ENCODE data around the gene PTPRN2. TPM values are rescaled to one million over a fixed set of nuclear protein-coding genes. Genes with fewer than 3 reads are reported as not detected.

Gene PTPRN2
- total and polyA plus RNA-seq, 7 donors: 0.47 to 0.82 (median 0.51) TPM

- no peak for ATAC-seq
- WGBS, 3 donors: 82 to 92% (median 88%) methylated on average over 7 of the region's 7 CpGs
- Histone ChIP-seq H3K4me3 (no peak overlapping the region), H3K9me3 (no peaks in the 10 kb centered on the region), H3K36me3 (ENCODE audit: insufficient read depth in 1 of 2, low read depth in 1 of 2) (no peaks in the 10 kb centered on the region), H3K4me1 (no peaks in the 10 kb centered on the region), H3K27ac (no peak overlapping the region), H3K27me3 (ENCODE audit: insufficient read depth in 3 of 3, low read length in 2 of 3) (peaks cover 0 to 2% (median 0%) of the 10 kb centered on the region in 3 donors)
- DNase-seq: no peak
- TF ChIP-seq, protein P1, sequence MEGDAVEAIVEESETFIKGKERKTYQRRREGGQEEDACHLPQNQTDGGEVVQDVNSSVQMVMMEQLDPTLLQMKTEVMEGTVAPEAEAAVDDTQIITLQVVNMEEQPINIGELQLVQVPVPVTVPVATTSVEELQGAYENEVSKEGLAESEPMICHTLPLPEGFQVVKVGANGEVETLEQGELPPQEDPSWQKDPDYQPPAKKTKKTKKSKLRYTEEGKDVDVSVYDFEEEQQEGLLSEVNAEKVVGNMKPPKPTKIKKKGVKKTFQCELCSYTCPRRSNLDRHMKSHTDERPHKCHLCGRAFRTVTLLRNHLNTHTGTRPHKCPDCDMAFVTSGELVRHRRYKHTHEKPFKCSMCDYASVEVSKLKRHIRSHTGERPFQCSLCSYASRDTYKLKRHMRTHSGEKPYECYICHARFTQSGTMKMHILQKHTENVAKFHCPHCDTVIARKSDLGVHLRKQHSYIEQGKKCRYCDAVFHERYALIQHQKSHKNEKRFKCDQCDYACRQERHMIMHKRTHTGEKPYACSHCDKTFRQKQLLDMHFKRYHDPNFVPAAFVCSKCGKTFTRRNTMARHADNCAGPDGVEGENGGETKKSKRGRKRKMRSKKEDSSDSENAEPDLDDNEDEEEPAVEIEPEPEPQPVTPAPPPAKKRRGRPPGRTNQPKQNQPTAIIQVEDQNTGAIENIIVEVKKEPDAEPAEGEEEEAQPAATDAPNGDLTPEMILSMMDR (IDR thresholded peaks at IDR 0.05): no peak
- intact Hi-C loops (cut with DNase I): no loop called here
Measured at GRCh38 chr7:158023681-158024350, 563.8 kb downstream of the PTPRN2 start.

- no peak for DNase-seq
- no peak overlapping the region for H3K27ac ChIP-seq
- ATAC-seq: no peak
- H3K4me3 ChIP-seq: no peak overlapping the region
- no peaks in the 10 kb centered on the region for H3K9me3 ChIP-seq
- no peaks in the 10 kb centered on the region for H3K36me3 ChIP-seq (ENCODE audit: insufficient read depth in 1 of 2, low read depth in 1 of 2)
- H3K27me3 ChIP-seq (ENCODE audit: insufficient read depth in 3 of 3, low read length in 2 of 3): peaks cover 0 to 2% (median 0%) of the 10 kb centered on the region in 3 donors
- no peaks in the 10 kb centered on the region for H3K4me1 ChIP-seq
- intact Hi-C loops (cut with DNase I): no loop called here
- TF ChIP-seq, protein P1 (IDR thresholded peaks at IDR 0.05): no peak
- 87 to 92% (median 87%) methylated on average over 8 of the region's 8 CpGs for WGBS, 3 donors
Measured at GRCh38 chr7:158023157-158023556, 564.5 kb downstream of the PTPRN2 start.

GRCh38 chr7:158022601-158023000, 565.0 kb downstream of the PTPRN2 start:
- 86 to 91% (median 88%) methylated on average over 9 of the region's 9 CpGs for WGBS, 3 donors

GRCh38 chr7:158021836-158022235, 565.8 kb downstream of the PTPRN2 start:
- Histone ChIP-seq H3K27me3 (ENCODE audit: insufficient read depth in 3 of 3, low read length in 2 of 3) (peaks cover 0 to 4% (median 2%) of the 10 kb centered on the region in 3 donors), H3K36me3 (ENCODE audit: insufficient read depth in 1 of 2, low read depth in 1 of 2) (no peaks in the 10 kb centered on the region), H3K4me3 (no peak overlapping the region), H3K4me1 (no peaks in the 10 kb centered on the region), H3K9me3 (no peaks in the 10 kb centered on the region), H3K27ac (no peak overlapping the region)
- intact Hi-C loops (cut with DNase I): no loop called here
- 90 to 94% (median 92%) methylated on average over 4 of the region's 4 CpGs for WGBS, 3 donors
- TF ChIP-seq, protein P1 (IDR thresholded peaks at IDR 0.05): no peak
- DNase-seq (no peak), ATAC-seq (no peak)

More at GRCh38 chr7:158022601-158023000, 565.0 kb downstream of the PTPRN2 start:
- no peaks in the 10 kb centered on the region for H3K36me3 ChIP-seq (ENCODE audit: insufficient read depth in 1 of 2, low read depth in 1 of 2)
- peaks cover 0 to 2% (median 0%) of the 10 kb centered on the region in 3 donors for H3K27me3 ChIP-seq (ENCODE audit: insufficient read depth in 3 of 3, low read length in 2 of 3)
- intact Hi-C loops (cut with DNase I): no loop called here
- ATAC-seq (no peak), DNase-seq (no peak)
- H3K4me3 ChIP-seq: no peak overlapping the region
- no peak overlapping the region for H3K27ac ChIP-seq
- no peaks in the 10 kb centered on the region for H3K9me3 ChIP-seq
- TF ChIP-seq, protein P1 (IDR thresholded peaks at IDR 0.05): no peak
- no peaks in the 10 kb centered on the region for H3K4me1 ChIP-seq

DNA sequence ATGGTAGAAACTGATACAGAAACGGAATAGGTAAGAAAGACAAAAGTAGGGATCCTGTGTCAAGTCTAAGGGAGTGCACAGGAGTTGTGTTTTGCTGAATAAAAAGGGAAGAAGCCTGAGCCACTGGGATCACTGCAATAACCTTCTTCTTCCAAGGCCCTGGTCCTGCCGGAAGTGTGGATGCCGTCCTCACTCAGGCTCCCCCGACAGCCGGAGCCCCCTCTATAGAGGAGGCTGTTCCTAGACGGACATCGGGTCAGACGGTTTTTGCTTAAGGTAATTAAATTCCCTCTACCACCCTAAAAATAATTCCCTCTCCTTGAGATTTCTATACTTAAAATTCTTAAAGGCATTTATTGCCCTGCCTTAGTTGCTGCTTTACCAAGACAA, 566.9 kb downstream of the PTPRN2 start:
- Histone ChIP-seq H3K27ac (no peak overlapping the region), H3K4me1 (no peaks in the 10 kb centered on the region), H3K9me3 (no peaks in the 10 kb centered on the region), H3K4me3 (no peak overlapping the region), H3K36me3 (ENCODE audit: insufficient read depth in 1 of 2, low read depth in 1 of 2) (no peaks in the 10 kb centered on the region), H3K27me3 (ENCODE audit: insufficient read depth in 3 of 3, low read length in 2 of 3) (peaks cover 0 to 13% (median 2%) of the 10 kb centered on the region in 3 donors)
- intact Hi-C loops (cut with DNase I): no loop called here
- DNase-seq (no peak), ATAC-seq (no peak)
- 92 to 98% (median 94%) methylated on average over 8 of the region's 8 CpGs for WGBS, 3 donors
- TF ChIP-seq, protein P1 (IDR thresholded peaks at IDR 0.05): no peak

Data from psoas muscle (tissue), 8 donors.